Ishikawa (cell line): ENCODE measurements around the gene GNG14.

ENCODE experiments used
- CEBPB ChIP-seq: IDR thresholded peaks from 2 replicates; pipeline ENCODE4 v1.6.1; 2012
- CREB1 ChIP-seq: IDR thresholded peaks from 2 replicates; pipeline ENCODE4 v1.6.1; 2012; ENCODE audit warnings: low read depth
- EGR1 ChIP-seq: IDR thresholded peaks from 2 replicates; pipeline ENCODE4 v1.6.1; 2012
- EP300 ChIP-seq: IDR thresholded peaks from 2 replicates; pipeline ENCODE4 v1.6.1; 2012; ENCODE audit warnings: borderline replicate concordance
- FOXM1 ChIP-seq: IDR thresholded peaks from 2 replicates; pipeline ENCODE4 v1.6.1; 2012; ENCODE audit warnings: low read depth, borderline replicate concordance
- NFIC ChIP-seq: IDR thresholded peaks from 2 replicates; pipeline ENCODE4 v1.6.1; 2012
- RAD21 ChIP-seq: IDR thresholded peaks from 2 replicates; pipeline ENCODE4 v1.6.1; 2012; ENCODE audit warnings: low read depth
- TAF1 ChIP-seq: IDR thresholded peaks from 2 replicates; pipeline ENCODE4 v1.6.1; 2012; ENCODE audit warnings: low read depth, mild to moderate bottlenecking
- TCF12 ChIP-seq: IDR thresholded peaks from 2 replicates; pipeline ENCODE4 v1.6.1; 2012; ENCODE audit warnings: low read depth
- TEAD4 ChIP-seq: IDR thresholded peaks from 2 replicates; pipeline ENCODE4 v1.6.1; 2012
- YY1 ChIP-seq: IDR thresholded peaks from 2 replicates; pipeline ENCODE4 v1.6.1; 2012; ENCODE audit warnings: low read depth
- ZBTB7A ChIP-seq: IDR thresholded peaks from 2 replicates; pipeline ENCODE4 v1.6.1; 2012; ENCODE audit warnings: low read depth
- TF ChIP-seq, protein P1 (sequence below): IDR thresholded peaks from 2 replicates; pipeline ENCODE4 v1.6.1; 2012
- TF ChIP-seq, protein P2 (sequence below): IDR thresholded peaks from 2 replicates; pipeline ENCODE4 v1.6.1; 2012; ENCODE audit warnings: low read depth, mild to moderate bottlenecking
- TF ChIP-seq, protein P3 (sequence below): IDR thresholded peaks from 2 replicates; pipeline ENCODE4 v1.6.1; 2012

Gene GNG14

DNA sequence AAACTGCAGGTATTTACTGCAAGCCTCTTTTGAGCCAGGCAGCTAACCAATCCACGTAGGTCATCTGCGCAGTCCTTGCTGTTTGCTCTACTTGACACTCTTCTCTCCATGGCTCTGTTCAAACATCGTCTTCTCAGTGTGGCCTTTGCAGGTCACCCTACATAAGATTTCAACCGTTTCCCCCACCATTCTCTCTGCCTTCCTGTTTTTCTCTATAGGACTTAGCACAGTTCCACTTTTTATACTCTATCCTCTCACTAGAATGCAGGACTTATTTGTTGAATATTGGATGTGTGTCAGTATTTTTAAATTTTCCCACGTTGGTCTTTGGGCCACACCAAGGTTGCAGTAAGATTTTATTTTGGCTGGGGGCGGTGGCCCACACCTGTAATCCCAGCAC is 10.3 kb downstream of the GNG14 start:
- TF ChIP-seq, protein P1, sequence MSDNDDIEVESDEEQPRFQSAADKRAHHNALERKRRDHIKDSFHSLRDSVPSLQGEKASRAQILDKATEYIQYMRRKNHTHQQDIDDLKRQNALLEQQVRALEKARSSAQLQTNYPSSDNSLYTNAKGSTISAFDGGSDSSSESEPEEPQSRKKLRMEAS: no peak
- TF ChIP-seq FOXM1: no peak
- no peak for TF ChIP-seq EP300

DNA sequence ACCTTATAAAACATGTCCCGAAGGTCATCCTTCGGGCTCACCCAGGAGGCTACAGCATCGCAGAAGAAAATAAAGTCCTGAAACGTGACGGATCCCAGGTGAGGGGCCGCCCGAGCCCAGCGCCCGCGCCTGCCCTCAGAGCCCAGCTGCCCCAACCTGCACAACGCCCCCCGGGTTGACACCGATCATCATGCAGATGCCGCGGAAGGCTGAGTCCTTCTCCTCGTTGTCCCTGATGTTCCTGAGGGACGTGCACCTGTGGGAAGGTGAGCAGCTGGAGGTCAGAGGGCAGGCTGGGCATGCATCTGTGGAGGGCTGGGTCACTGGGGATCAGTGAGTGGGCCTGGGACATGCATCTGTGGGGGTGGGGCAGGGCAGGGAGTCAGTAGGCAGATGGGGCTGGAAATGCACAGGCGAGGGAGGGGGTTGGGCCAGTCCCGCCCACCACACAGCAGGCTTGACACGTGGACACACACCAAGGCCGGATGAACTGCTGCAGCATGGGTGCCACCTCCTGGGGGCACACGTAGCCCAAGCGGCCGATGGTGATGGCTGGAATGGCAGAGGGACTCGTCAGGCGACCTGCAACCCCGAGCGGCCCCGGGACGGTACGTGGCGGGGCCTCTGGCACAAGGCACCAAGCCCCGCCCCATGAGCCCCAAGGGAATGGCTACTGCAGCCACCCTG is 13.9 kb downstream of the GNG14 start:
- TF ChIP-seq, protein P1: no peak
- TF ChIP-seq TAF1: no peak
- no peak for TF ChIP-seq EGR1
- TF ChIP-seq TCF12: no peak
- no peak for TF ChIP-seq CREB1
- TF ChIP-seq, protein P2, sequence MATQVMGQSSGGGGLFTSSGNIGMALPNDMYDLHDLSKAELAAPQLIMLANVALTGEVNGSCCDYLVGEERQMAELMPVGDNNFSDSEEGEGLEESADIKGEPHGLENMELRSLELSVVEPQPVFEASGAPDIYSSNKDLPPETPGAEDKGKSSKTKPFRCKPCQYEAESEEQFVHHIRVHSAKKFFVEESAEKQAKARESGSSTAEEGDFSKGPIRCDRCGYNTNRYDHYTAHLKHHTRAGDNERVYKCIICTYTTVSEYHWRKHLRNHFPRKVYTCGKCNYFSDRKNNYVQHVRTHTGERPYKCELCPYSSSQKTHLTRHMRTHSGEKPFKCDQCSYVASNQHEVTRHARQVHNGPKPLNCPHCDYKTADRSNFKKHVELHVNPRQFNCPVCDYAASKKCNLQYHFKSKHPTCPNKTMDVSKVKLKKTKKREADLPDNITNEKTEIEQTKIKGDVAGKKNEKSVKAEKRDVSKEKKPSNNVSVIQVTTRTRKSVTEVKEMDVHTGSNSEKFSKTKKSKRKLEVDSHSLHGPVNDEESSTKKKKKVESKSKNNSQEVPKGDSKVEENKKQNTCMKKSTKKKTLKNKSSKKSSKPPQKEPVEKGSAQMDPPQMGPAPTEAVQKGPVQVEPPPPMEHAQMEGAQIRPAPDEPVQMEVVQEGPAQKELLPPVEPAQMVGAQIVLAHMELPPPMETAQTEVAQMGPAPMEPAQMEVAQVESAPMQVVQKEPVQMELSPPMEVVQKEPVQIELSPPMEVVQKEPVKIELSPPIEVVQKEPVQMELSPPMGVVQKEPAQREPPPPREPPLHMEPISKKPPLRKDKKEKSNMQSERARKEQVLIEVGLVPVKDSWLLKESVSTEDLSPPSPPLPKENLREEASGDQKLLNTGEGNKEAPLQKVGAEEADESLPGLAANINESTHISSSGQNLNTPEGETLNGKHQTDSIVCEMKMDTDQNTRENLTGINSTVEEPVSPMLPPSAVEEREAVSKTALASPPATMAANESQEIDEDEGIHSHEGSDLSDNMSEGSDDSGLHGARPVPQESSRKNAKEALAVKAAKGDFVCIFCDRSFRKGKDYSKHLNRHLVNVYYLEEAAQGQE: no peak
- no peak for TF ChIP-seq YY1
- TF ChIP-seq, protein P3, sequence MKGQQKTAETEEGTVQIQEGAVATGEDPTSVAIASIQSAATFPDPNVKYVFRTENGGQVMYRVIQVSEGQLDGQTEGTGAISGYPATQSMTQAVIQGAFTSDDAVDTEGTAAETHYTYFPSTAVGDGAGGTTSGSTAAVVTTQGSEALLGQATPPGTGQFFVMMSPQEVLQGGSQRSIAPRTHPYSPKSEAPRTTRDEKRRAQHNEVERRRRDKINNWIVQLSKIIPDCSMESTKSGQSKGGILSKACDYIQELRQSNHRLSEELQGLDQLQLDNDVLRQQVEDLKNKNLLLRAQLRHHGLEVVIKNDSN: no peak
- TF ChIP-seq TEAD4: no peak

DNA sequence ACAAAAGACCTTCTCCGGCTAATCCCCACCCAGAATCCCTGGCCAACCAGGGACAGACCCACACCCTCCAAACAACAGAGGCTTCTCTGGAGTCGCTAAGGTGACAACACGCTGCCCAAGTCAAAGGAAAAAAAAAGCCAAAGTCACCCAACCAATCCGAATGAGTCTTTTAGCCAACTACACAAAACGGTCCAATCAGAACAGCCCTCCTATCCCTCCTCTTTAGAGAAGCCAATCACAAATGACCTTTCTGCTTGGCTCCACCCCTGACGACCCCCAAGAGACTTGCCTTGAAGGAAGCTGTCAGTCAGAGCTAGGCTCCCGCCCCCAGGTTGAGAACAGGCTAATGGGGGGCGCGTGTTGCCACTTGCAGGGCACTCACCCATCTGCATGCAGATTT is 15.2 kb downstream of the GNG14 start:
- no peak for TF ChIP-seq ZBTB7A

DNA sequence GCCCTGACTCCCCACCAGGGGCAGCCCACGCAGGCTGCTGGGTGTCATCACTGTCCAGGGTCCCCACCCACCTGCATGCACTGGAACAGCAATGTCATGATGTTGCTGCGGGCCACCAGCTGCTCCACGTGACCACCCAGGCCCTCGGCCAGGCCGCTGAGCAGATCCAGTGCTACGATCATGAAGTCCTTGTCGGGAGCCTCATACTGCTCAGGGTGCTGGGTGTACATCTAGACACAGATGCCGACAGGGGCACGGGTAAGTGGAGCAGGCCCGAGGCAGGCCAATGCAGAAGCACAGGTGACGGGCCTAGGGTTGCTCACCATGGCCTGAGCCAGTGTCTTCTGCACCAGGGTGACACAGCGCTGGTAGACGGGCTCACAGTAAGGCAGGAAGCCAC is 17.4 kb downstream of the GNG14 start:
- TF ChIP-seq TEAD4 (no peak), TCF12 (no peak), CREB1 (no peak), NFIC (no peak)
- TF ChIP-seq, protein P1: no peak

DNA sequence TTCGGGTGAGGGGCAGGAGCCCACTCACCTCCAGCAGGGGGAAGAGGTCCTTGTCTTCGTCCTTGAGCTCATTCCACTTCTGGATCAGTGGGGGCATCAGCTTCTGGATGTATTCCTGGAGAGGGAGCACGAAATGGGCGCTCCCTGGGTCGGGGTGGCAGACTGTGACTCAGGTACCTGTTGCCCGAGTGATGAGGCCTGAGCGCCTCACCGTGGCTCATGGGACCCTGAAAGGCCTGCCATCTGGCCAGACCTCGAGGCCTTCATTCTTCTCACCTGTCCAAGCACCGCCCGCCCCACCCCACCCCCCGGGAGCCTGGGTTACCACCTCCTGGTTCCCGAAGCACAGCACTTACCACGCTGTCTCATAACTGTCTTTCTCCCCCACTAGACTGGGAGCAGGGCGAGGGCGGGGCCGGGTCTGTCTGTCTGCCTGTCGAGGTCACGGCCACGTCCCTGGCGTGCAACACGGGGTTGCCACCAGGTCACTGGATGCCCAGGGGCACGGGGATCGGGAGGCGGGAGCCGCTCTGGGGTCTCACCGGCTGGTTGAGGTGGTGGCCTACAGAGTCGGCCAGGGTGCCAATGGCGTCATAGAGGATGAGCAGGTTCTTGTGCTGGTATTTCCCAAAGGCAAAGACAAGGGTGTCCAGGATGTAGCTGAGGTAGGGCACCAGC is 18.0 kb downstream of the GNG14 start:
- TF ChIP-seq RAD21 (no peak), CREB1 (no peak), NFIC (no peak), YY1 (no peak), ZBTB7A (no peak), EP300 (no peak), EGR1 (no peak), TEAD4 (no peak), TAF1 (no peak), FOXM1 (no peak), TCF12 (no peak), CEBPB (no peak)
- TF ChIP-seq, protein P1: no peak
- TF ChIP-seq, protein P3: no peak
- TF ChIP-seq, protein P2: no peak

DNA sequence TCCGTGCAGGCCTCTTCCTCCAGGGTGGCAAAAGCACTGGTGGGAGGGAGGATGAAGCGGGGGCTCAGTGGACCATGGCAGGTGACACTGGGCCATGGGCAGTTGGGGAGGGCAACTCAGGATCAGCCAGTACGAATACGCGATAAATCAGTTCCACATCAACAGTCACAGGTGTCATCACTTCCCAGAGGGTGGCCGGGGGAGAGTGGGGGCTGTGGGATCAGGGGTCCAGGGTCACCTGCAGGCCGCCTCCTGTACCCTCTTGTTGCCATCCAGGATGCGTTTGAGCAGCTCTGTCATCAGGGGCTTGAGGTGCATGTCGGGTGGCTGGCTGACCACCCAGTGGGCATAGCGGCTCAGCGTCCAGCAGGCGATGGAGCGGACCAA is 18.5 kb downstream of the GNG14 start:
- no peak for TF ChIP-seq CEBPB
- TF ChIP-seq, protein P2: no peak
- no peak for TF ChIP-seq NFIC
- TF ChIP-seq TEAD4: no peak
- TF ChIP-seq EP300: no peak
- TF ChIP-seq CREB1: no peak
- no peak for TF ChIP-seq TAF1
- no peak for TF ChIP-seq EGR1
- no peak for TF ChIP-seq YY1
- TF ChIP-seq TCF12: no peak
- TF ChIP-seq, protein P3: no peak
- TF ChIP-seq RAD21: no peak
- TF ChIP-seq ZBTB7A: no peak
- TF ChIP-seq, protein P1: no peak
- TF ChIP-seq FOXM1: no peak
